ENCODE measurements around the gene SLC49A3.

The SLC49A3 gene

DNA sequence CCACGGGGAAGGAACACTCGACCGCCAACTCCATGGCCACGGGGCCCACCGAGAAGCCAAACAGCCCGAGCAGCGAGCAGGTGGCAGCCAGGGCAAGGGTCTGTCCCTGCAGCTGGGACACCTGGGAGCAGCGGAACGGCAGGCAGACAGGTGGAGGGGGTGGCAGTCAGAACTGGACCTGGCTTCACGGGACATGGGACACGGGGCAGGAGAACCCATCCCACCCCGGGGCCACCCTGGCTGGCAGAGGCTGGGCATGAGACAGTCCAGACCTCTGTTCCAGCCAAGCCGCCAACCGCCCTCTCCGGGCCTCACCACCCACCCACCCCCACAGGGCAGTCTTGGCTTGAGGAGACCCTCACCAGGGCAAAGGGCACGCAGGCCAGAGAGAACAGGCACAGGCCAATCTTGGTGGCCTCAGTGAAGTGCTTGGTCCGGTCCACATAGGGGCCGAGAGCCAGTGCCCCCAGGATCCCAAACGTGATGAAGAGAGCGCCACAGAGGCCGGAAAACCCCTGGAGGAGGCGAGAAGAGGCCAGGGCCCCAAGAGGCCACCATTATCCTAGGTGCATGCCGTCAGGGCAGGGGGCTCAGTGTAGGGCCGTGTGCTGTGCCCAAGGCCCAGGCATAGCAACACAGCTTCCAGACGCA, 5.6 kb downstream of the SLC49A3 start:
- Histone ChIP-seq H3K4me1 (no peaks in the 10 kb centered on the region), H3K79me2 (no peaks in the 10 kb centered on the region)
- TF ChIP-seq, protein P1, sequence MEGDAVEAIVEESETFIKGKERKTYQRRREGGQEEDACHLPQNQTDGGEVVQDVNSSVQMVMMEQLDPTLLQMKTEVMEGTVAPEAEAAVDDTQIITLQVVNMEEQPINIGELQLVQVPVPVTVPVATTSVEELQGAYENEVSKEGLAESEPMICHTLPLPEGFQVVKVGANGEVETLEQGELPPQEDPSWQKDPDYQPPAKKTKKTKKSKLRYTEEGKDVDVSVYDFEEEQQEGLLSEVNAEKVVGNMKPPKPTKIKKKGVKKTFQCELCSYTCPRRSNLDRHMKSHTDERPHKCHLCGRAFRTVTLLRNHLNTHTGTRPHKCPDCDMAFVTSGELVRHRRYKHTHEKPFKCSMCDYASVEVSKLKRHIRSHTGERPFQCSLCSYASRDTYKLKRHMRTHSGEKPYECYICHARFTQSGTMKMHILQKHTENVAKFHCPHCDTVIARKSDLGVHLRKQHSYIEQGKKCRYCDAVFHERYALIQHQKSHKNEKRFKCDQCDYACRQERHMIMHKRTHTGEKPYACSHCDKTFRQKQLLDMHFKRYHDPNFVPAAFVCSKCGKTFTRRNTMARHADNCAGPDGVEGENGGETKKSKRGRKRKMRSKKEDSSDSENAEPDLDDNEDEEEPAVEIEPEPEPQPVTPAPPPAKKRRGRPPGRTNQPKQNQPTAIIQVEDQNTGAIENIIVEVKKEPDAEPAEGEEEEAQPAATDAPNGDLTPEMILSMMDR (IDR thresholded peaks at IDR 0.05), result no peak

DNA sequence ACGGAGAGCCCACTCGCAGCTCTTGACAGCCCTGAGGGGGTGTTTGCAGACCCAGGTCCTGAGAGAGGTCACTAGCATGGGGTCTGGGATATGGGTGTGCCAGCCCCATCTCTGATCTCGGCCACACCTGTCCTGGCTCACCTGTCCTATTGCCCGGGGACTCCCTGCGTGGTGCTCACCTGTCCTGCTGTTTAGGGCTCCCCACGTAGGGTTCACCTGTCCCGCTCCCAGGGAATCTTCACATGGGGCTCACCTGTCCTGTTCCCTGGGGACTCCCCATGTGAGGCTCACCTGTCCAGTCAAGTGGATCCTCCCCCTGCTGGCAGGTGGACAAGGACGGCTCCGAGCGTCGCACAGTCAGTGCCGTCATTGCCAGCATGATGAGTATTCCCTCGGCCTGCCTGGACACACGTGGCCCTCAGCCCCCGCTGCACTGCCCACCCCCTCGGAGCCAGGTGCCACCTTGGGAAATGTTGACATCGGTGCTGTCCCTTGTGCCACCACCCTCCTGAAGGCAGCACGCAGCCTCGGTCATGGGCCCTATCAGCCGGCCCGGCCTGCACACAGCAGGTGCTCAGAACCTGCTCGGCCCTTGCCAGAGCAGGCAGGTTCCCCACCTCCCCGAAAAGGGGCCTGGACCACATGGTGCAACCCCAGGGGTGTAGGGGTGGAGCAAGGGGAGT, 6.3 kb downstream of the SLC49A3 start:
- no peaks in the 10 kb centered on the region for H3K36me3 ChIP-seq (ENCODE audit: control insufficient read depth, insufficient read depth, low read length)
- H3K4me3 ChIP-seq (ENCODE audit: low read depth, low read length), result no peak overlapping the region
- H3K27ac ChIP-seq, result no peak overlapping the region
- H3K9me3 ChIP-seq (ENCODE audit: control insufficient read depth, low read length), result no peaks in the 10 kb centered on the region
- no peak overlapping the region for H3K9ac ChIP-seq
- TF ChIP-seq, protein P1 (IDR thresholded peaks at IDR 0.05), result no peak
- H3K4me2 ChIP-seq (ENCODE audit: low read length), result no peak overlapping the region
- no peaks in the 10 kb centered on the region for H3K27me3 ChIP-seq (ENCODE audit: control insufficient read depth, insufficient read depth, low read length)
- no peak overlapping the region for H2AFZ ChIP-seq
- H3K79me2 ChIP-seq, result no peaks in the 10 kb centered on the region
- H3K4me1 ChIP-seq, result no peaks in the 10 kb centered on the region

More for the DNA sequence above, 5.6 kb downstream of the SLC49A3 start:
- Histone ChIP-seq H3K9ac (no peak overlapping the region), H3K36me3 (ENCODE audit: control insufficient read depth, insufficient read depth, low read length) (no peaks in the 10 kb centered on the region), H3K27me3 (ENCODE audit: control insufficient read depth, insufficient read depth, low read length) (no peaks in the 10 kb centered on the region), H3K4me2 (ENCODE audit: low read length) (no peak overlapping the region), H3K9me3 (ENCODE audit: control insufficient read depth, low read length) (no peaks in the 10 kb centered on the region), H2AFZ (no peak overlapping the region), H3K27ac (no peak overlapping the region), H3K4me3 (ENCODE audit: low read depth, low read length) (no peak overlapping the region)

DNA sequence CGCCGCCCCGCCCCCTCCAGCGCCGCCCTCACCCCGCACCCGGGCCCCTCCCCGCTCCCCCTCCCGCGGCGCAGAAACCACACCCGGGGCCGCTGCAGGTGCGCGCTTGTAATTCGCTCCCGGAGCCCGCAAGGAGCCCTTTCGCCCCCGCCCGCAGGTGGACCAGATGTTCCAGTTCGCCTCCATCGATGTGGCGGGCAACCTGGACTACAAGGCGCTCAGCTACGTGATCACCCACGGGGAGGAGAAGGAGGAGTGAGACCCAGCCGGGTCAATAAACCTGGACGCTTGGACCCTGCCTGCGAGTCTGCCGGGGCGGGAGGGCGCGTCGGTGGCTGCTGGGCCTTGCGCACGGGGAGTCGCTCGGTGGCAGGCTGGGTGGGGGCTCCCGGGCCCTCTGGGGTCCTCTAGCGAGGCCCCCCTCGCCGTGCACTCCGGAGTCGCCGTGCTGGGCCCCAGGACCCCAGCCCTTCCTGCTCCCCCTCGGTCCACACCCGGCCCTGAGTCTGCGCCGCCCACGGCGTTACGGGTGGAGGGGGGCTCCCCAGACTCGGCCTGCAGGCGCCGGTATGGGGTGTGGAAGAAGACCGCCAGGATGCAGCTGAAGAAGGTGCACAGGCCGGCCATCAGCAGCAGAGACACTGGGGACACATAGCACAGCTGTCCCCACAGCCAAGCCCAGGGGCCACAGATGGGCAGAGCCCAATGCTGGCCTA, 7.1 kb downstream of the SLC49A3 start:
- Histone ChIP-seq H3K4me3 (ENCODE audit: low read depth, low read length) (no peak overlapping the region), H3K4me1 (no peaks in the 10 kb centered on the region)

DNA sequence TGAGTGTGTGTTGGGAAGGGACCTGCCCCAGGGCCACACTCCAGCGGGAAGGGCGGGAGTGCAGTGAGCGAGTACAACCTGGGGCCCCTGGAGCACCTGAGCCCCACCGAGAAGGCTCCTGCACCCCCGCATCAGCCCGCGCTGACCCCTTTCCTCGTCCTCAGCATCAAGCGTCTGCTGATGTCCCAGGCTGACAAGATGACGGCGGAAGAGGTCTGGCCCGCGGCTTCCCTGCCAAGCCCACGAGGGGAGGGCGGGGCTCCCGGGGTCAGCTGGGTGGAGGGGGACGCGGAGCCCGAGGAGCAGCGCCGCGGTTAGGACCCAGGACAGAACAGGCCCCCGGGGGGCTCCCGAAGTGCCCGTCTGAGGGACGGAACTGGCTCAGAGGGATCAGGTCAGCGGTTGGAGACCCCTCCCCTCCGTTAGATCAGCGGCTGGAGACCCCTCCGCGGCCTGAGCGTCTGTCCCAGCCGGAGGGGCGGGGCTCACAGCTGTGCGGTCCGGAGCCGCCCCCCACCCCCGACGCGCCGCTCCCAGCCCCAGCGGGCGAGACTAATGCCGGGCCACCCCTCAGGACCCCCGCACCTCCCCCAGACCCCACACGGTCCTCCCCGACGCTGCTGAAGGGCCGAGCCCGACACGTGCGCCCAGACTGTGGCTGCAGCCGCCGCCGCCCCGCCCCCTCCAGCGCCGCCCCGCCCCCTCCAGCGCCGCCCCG, 7.9 kb downstream of the SLC49A3 start:
- TF ChIP-seq, protein P1 (IDR thresholded peaks at IDR 0.05), result no peak
- Histone ChIP-seq H3K4me3 (ENCODE audit: low read depth, low read length) (peak overlapping the region; percentile 29), H3K4me1 (peaks cover 3% of the 10 kb centered on the region), H3K9me3 (ENCODE audit: control insufficient read depth, low read length) (no peaks in the 10 kb centered on the region), H3K9ac (no peak overlapping the region), H3K36me3 (ENCODE audit: control insufficient read depth, insufficient read depth, low read length) (no peaks in the 10 kb centered on the region), H3K4me2 (ENCODE audit: low read length) (peak overlapping the region; percentile 73), H2AFZ (peak overlapping the region; percentile 58), H3K27me3 (ENCODE audit: control insufficient read depth, insufficient read depth, low read length) (no peaks in the 10 kb centered on the region), H3K79me2 (no peaks in the 10 kb centered on the region), H3K27ac (no peak overlapping the region)

More for the DNA sequence above, 7.1 kb downstream of the SLC49A3 start:
- TF ChIP-seq, protein P1 (IDR thresholded peaks at IDR 0.05), result no peak
- no peaks in the 10 kb centered on the region for H3K36me3 ChIP-seq (ENCODE audit: control insufficient read depth, insufficient read depth, low read length)
- no peak overlapping the region for H2AFZ ChIP-seq
- H3K9ac ChIP-seq, result no peak overlapping the region
- H3K27me3 ChIP-seq (ENCODE audit: control insufficient read depth, insufficient read depth, low read length), result no peaks in the 10 kb centered on the region
- no peak overlapping the region for H3K4me2 ChIP-seq (ENCODE audit: low read length)
- no peak overlapping the region for H3K27ac ChIP-seq
- H3K79me2 ChIP-seq, result no peaks in the 10 kb centered on the region
- H3K9me3 ChIP-seq (ENCODE audit: control insufficient read depth, low read length), result no peaks in the 10 kb centered on the region
